GM13977 (cell line): ENCODE results near the gene NEK10.
"Not testable (repeated sequence)": the region's sequence is repeated elsewhere in the genome, so short reads cannot be mapped to it uniquely, and the experiment has no call there.

ENCODE experiments used
- DNase-seq: peaks from one replicate; pipeline ENCODE4 v3.0.0; 2012; ENCODE audit warnings: low spot score
- CTCF ChIP-seq: IDR thresholded peaks from 2 replicates; pipeline ENCODE4 v1.5.1; 2012; ENCODE audit warnings: mild to moderate bottlenecking, control low read depth; ENCODE audit not compliant: insufficient read depth; ENCODE audit errors: extremely low read depth, missing control alignments
- in situ Hi-C: fragments of 300-500 bp; cut with MboI; formaldehyde crosslinking; loops from one replicate; pipeline ENCODE4 v1.12.0; 2022; ENCODE audit warnings: low sequenced_read_pairs, low pct_unique_long_range_greater_than_20kb, mixed read lengths, inconsistent platforms; ENCODE audit not compliant: unreplicated experiment

Gene NEK10

GRCh38 chr3:27368831-27369607 is at the start of gene NEK10:
Gene NEK10, minus strand, starts transcription at chr3:27369383. Its CDS starts 16,501 bp downstream, at chr3:27352882.
- in situ Hi-C loops, result no loop called here
- no peak for TF ChIP-seq CTCF
- DNase-seq, result peak; percentile 91

DNA sequence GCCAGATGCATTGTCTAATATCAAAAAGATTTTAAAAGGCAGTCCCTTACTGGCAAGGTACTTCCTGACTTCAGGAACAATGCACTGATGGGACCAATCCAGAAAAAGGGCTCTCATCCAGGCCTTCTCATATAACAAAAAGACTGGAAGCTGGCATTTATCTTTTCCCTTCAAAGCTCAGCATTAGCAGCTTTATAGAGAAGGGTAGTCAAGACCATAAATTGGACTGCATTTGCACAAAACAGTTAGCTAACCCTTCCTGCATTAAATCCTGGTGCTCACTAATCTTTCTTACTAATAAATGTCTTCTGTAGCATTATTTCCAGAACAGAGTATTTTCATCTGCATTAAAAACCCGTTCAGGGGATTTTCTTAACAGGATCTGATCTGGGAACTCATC is 46.0 kb upstream of the NEK10 start:
- no peak for DNase-seq
- no peak for TF ChIP-seq CTCF
- in situ Hi-C loops, result no loop called here

DNA sequence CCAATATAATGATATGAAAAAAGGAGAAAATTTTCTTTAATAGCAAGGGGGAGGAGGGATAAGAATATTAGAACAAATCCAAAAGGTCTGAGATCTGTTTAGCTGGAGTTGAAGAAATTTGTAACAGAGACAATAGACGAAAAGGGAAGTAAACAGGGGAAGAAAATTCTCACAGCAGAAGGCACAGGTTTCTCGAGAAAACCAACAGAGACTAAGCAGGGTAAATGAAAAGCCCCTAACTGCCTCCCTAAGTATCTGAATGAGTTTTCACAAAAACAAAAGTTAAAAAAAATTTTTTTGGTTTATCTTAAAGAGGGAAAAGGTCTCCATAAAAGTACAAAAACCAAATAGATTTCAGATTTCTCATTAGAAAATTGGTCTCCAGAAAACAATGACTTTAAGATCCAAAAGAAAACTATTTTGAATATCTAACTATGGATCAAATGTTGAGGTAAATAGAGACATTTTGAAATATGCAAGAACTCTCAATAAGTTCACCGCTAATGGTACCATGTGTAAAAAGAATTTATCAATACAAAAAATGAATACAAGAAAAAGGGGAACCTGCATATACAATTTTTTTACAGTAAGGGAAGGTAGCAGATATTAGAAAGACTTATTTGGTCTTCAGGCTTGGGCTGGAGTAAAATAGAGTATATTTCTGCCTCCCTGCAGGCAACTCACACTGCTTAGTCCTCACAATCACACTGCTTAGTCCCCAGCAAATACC is 23.9 kb upstream of the NEK10 start:
- DNase-seq, result peak; percentile 34
- TF ChIP-seq CTCF, result no peak
- in situ Hi-C loops, result no loop called here

DNA sequence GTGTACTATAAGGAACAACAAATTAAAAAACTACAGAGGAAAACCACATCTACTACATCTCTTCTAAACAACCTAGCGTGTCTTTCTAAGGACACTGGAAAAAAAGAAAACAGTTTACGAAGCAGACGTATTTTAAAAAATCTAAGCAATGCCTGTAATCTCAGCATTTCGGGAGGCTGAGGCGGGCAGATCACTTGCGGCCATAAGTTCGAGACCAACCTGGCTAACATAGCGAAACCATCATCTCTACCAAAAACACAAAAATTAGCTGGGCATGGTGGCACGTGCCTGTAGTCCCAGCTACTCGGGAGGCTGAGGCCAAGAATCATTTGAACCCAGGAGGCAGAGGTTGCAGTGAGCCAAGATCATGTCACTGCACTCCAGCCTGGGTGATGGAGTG is 23.2 kb upstream of the NEK10 start:
- DNase-seq, in situ Hi-C loops: not testable (repeated sequence)

- in situ Hi-C loops, result no loop called here
- no peak for TF ChIP-seq CTCF
- DNase-seq, result no peak
These were observed 22.6 kb upstream of the NEK10 start for GRCh38 chr3:27391796-27392195.

GRCh38 chr3:27387625-27388024 is 18.4 kb upstream of the NEK10 start:
- TF ChIP-seq CTCF, result no peak
- no peak for DNase-seq
- in situ Hi-C loops, result no loop called here

GRCh38 chr3:27385504-27385903 is 16.3 kb upstream of the NEK10 start:
- in situ Hi-C loops, result no loop called here
- no peak for DNase-seq
- no peak for TF ChIP-seq CTCF
